Tibial nerve (tissue), 4 donors: ENCODE results near the gene EMC8. TPM values are rescaled to one million over a fixed set of nuclear protein-coding genes. Genes with fewer than 3 reads are reported as not detected.

Source experiments
- DNase-seq, 2 donors: peaks; one replicate each; pipeline ENCODE4 v3.0.0-alpha.2; 2019; ENCODE audit warnings: low spot score in 2 of 2
- H3K27ac ChIP-seq, 4 donors: fragments of 200-600 bp; sonication (generic) in 3 of 4; one replicate each; pipeline ENCODE4 v1.5.1; 2017 to 2019; ENCODE audit warnings: mild to moderate bottlenecking in 1 of 4
- H3K27me3 ChIP-seq, 2 donors: fragments of 200-600 bp; sonication (generic) in 1 of 2; one replicate each; pipeline versions ENCODE4 v1.5.1 to v1.6.0; 2017 to 2019
- H3K36me3 ChIP-seq, 3 donors: fragments of 200-600 bp; sonication (generic); one replicate each; pipeline ENCODE4 v1.5.1; 2018 to 2019
- H3K4me1 ChIP-seq, 4 donors: fragments of 200-600 bp; sonication (generic) in 3 of 4; one replicate each; pipeline ENCODE4 v1.5.1; 2017 to 2019
- H3K4me3 ChIP-seq, 4 donors: fragments of 200-600 bp; sonication (generic) in 3 of 4; one replicate each; pipeline ENCODE4 v1.5.1; 2017 to 2019; ENCODE audit warnings: mild to moderate bottlenecking in 1 of 4, moderate library complexity in 1 of 4
- H3K9me3 ChIP-seq, 4 donors: fragments of 200-600 bp; sonication (generic) in 3 of 4; one replicate each; pipeline ENCODE4 v1.5.1; 2017 to 2019
- EP300 ChIP-seq, 2 donors: sonication (generic); formaldehyde crosslinking; IDR thresholded peaks; one replicate each; pipeline ENCODE4 v1.6.1; 2017; ENCODE audit warnings: antibody characterized with exemption in 2 of 2, mild to moderate bottlenecking in 1 of 2
- POLR2A ChIP-seq, 2 donors: fragments of 450-650 bp; IDR thresholded peaks; one replicate each; pipeline ENCODE4 v1.6.1; 2017; ENCODE audit warnings: antibody characterized with exemption in 2 of 2, mild to moderate bottlenecking in 2 of 2, moderate library complexity in 2 of 2
- WGBS, 2 donors: methylation state at CpG; one replicate each; pipeline ENCODE4 v1.1.5; 2018; 5-methylcytosine and 5-hydroxymethylcytosine counted together
- total RNA-seq, 4 donors: library from RNA; depleted of rRNA; stranded (reverse); fragments of >200 nt; gene quantifications; one replicate each; pipeline ENCODE4 v1.1.0, GENCODE V29; 2016
- TF ChIP-seq, protein P1 (sequence below), 5 experiments: fragments of 200-600 bp in 3 of 5; fragments of 450-650 bp in 2 of 5; sonication (generic) in 3 of 5; IDR thresholded peaks; one replicate each; pipeline ENCODE4 v1.5.1; 2016 to 2019; ENCODE audit warnings: antibody characterized with exemption in 5 of 5, mild to moderate bottlenecking in 3 of 5, moderate library complexity in 2 of 5

The EMC8 gene
- total RNA-seq, 4 donors from 2014 or later: 31.8 to 46.2 (median 35.4) TPM

DNA sequence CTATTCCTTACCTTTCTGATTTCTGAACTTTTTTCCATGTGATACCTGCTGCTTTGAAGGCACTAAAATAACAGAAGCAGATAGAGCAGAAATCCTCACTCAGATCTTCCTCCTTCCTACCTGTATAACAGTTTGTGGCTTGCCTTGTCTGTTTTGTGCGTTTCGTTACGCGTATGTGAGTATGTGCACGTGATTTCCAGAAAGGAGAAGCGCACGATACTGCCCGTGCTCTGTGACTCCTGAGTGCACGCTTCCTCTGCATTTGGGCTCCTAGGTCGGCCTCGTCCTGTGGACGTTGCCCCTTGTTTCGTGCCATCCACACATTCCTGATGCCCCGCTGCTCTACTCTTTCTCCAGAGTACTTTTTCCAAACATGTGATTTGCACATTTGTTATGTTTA lies 4.2 kb upstream of the EMC8 start:
- H3K9me3 ChIP-seq: no peaks in the 10 kb centered on the region
- peaks cover 0 to 62% (median 14%) of the 10 kb centered on the region in 3 donors for H3K36me3 ChIP-seq
- no peak for DNase-seq
- no peak overlapping the region for H3K27ac ChIP-seq
- H3K4me1 ChIP-seq: peaks cover 0 to 23% (median 13%) of the 10 kb centered on the region in 4 donors
- 76 to 79% methylated on average over 13 of the region's 14 CpGs for WGBS, 2 donors
- H3K27me3 ChIP-seq: no peaks in the 10 kb centered on the region
- TF ChIP-seq, protein P1, sequence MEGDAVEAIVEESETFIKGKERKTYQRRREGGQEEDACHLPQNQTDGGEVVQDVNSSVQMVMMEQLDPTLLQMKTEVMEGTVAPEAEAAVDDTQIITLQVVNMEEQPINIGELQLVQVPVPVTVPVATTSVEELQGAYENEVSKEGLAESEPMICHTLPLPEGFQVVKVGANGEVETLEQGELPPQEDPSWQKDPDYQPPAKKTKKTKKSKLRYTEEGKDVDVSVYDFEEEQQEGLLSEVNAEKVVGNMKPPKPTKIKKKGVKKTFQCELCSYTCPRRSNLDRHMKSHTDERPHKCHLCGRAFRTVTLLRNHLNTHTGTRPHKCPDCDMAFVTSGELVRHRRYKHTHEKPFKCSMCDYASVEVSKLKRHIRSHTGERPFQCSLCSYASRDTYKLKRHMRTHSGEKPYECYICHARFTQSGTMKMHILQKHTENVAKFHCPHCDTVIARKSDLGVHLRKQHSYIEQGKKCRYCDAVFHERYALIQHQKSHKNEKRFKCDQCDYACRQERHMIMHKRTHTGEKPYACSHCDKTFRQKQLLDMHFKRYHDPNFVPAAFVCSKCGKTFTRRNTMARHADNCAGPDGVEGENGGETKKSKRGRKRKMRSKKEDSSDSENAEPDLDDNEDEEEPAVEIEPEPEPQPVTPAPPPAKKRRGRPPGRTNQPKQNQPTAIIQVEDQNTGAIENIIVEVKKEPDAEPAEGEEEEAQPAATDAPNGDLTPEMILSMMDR (IDR thresholded peaks at IDR 0.05): no peak
- TF ChIP-seq EP300 (IDR thresholded peaks at IDR 0.05): no peak
- TF ChIP-seq POLR2A (IDR thresholded peaks at IDR 0.05): no peak
- no peak overlapping the region for H3K4me3 ChIP-seq

DNA sequence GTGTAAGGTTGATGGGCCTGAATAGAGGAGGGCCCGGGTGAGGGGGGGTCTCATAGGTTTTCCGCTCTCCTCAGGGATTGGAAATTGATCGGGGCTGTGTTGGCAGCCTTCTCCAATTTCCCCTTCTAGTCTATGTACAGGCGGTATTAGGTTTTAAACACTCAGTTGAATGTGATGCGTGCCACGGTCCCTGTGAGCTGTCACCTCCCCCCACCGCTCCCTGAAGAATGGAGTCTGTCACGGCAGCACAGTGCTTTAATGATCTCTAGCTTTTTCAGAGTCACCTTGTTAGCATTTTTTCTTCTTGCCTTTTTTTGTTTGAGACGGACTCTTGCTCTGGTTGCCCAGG lies 951 bp upstream of the EMC8 start:
- peak overlapping the region; percentile 59 to 92 (median 90) for H3K27ac ChIP-seq
- TF ChIP-seq, protein P1 (IDR thresholded peaks at IDR 0.05): no peak
- TF ChIP-seq EP300 (IDR thresholded peaks at IDR 0.05) (no peak), POLR2A (IDR thresholded peaks at IDR 0.05) (no peak)

DNA sequence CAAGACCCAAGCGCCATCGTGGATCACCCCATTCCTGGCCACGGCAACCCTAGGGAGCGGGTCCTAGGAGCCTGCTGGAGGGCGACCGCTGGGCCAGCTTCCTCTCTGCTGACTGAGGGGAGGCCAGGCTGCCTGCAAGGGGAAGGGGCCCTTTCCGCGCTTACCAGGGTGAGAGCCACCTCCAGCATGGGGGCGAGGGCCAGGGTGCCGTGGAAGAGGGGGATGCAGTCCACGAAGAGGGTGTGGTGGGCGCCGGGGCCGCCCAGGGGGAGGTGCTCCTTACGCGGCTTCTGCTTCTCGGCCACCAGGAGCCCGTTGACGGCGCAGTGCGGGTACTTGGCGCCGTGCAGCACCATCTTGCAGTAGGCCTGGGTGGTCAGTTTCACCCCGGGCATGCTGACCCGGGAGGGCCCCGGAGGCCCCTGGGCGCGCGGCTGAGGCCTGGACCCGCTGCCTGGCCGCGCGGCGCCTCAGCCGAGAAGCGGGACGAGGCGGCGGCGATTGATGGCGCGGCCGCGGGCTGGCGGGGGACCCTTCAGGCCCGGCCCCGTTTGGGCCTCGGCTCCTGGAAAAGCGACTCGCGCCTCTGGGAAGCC lies 345 bp downstream of the EMC8 start:
- Histone ChIP-seq H3K36me3 (peaks cover 0 to 57% (median 0%) of the 10 kb centered on the region in 3 donors), H3K9me3 (no peaks in the 10 kb centered on the region), H3K27ac (peak overlapping the region in 3 of 4 donors; percentile 89 to 92 (median 92)), H3K27me3 (no peaks in the 10 kb centered on the region), H3K4me1 (peaks cover 0 to 48% (median 23%) of the 10 kb centered on the region in 4 donors), H3K4me3 (peak overlapping the region; percentile 61 to 100 (median 99))
- TF ChIP-seq, protein P1 (IDR thresholded peaks at IDR 0.05): no peak
- no peak for TF ChIP-seq EP300 (IDR thresholded peaks at IDR 0.05)
- no peak for TF ChIP-seq POLR2A (IDR thresholded peaks at IDR 0.05)
- no peak for DNase-seq
- 0% methylated on average over 6 to 9 of the region's 51 CpGs for WGBS, 2 donors

More for the DNA sequence above, 951 bp upstream of the EMC8 start:
- Histone ChIP-seq H3K4me1 (peaks cover 0 to 48% (median 23%) of the 10 kb centered on the region in 4 donors), H3K36me3 (peaks cover 0 to 57% (median 6%) of the 10 kb centered on the region in 3 donors), H3K4me3 (peak overlapping the region; percentile 61 to 100 (median 99)), H3K9me3 (no peaks in the 10 kb centered on the region), H3K27me3 (no peaks in the 10 kb centered on the region)
- DNase-seq: no peak
- WGBS, 2 donors: 8 to 12% methylated on average over 9 of the region's 9 CpGs

DNA sequence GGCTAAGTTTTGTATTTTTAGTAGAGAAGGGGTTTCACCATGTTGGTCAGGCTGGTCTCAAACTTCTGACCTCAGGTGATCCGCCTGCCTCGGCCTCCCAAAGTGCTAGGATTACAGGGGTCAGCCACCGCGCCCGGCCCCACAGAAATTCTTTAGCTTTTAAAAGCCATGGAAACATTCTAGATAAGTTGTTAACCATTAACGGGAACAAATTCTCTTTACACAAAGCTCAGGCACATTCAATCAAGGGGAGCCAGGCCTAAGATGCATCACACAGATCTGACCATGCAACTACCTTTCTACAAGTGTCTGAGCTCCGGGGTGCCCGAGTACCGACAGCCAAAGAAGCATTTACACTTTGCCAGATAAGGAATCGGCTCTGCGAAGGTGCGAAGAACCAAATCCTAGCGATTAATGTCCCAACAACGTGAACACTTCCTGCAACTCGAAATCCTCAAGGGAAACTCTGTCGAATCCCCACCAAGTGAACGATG lies 1.0 kb downstream of the EMC8 start:
- TF ChIP-seq EP300 (IDR thresholded peaks at IDR 0.05) (no peak), POLR2A (IDR thresholded peaks at IDR 0.05) (no peak)
- 28 to 30% methylated on average over 17 of the region's 17 CpGs for WGBS, 2 donors
- H3K4me1 ChIP-seq: peaks cover 0 to 48% (median 23%) of the 10 kb centered on the region in 4 donors
- H3K9me3 ChIP-seq: no peaks in the 10 kb centered on the region
- DNase-seq: no peak
- H3K27me3 ChIP-seq: no peaks in the 10 kb centered on the region
- peaks cover 0 to 53% (median 0%) of the 10 kb centered on the region in 3 donors for H3K36me3 ChIP-seq
- peak overlapping the region in 1 of 4 donors; percentile 92 for H3K27ac ChIP-seq
- H3K4me3 ChIP-seq: peak overlapping the region; percentile 61 to 100 (median 99)

DNA sequence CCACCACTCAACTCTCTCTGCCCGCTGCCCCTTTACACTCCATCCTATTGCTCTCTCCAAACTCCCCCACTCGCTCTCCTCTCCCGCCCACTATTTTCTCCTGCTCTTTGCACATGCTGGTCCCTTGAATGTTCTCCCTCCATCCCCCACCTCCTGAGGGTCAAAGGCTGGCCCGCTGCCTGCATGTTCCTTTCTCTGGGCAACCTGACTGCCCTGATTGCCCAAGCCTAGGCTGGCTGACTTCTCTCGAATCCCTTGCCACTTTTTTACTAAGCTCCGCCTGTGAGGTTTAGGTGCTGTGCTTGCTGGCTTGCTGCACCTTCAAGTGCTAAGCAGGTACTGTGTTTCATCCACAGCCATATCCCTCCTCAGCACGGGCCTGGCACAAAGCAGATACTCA lies 2.7 kb downstream of the EMC8 start:
- Histone ChIP-seq H3K27me3 (no peaks in the 10 kb centered on the region), H3K4me1 (peaks cover 0 to 43% (median 23%) of the 10 kb centered on the region in 4 donors), H3K4me3 (no peak overlapping the region), H3K27ac (no peak overlapping the region), H3K9me3 (no peaks in the 10 kb centered on the region), H3K36me3 (peaks cover 0 to 53% (median 0%) of the 10 kb centered on the region in 3 donors)
- DNase-seq: no peak
- 87 to 90% methylated on average over 7 of the region's 7 CpGs for WGBS, 2 donors
- TF ChIP-seq, protein P1 (IDR thresholded peaks at IDR 0.05): no peak
- TF ChIP-seq POLR2A (IDR thresholded peaks at IDR 0.05) (no peak), EP300 (IDR thresholded peaks at IDR 0.05) (no peak)
